Measurements from ENCODE around the gene WDR36. TPM values are rescaled to one million over a fixed set of nuclear protein-coding genes. Genes with fewer than 3 reads are reported as not detected.

WDR36 gene
- total and polyA plus RNA-seq, 2 of the 4 experiments (the other 2 are of a cell fraction) = 11.9 to 87.8 TPM

DNA sequence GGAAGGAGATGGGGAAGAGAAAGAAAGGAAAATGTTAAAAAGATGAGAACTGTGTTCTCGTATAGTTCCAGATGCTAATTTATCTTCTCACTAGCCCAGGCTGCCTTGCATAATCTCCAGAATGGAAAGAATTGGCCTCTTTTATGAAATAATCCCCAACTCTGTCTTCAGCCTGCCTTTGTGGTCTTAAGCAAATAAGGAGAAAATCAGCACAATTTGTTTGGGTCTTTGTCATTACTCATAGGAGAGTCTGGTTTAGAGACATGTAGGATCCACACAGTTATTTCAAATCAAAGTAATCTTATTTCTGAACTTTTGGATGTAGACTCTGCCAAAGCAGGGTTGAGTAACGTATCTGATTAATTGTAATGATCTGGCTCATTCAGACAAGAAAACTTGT, 81.3 kb downstream of the WDR36 start:
- ChIA-PET POLR2A (ENCODE audit: unreplicated experiment) (no interaction called here), CTCF (no interaction called here)
- no peak overlapping the region for H3K23ac ChIP-seq (ENCODE audit: low read depth, low read length)
- no peak overlapping the region for H3K56ac ChIP-seq (ENCODE audit: extremely low read depth, insufficient read depth, low read length)
- dilution Hi-C loops (cut with HindIII; ENCODE audit: low sequenced_read_pairs, unreplicated experiment) = no loop called here
- H3K9me3 ChIP-seq (ENCODE audit: control insufficient read depth, insufficient read depth, low read length) = no peaks in the 10 kb centered on the region
- no peak overlapping the region for H3K27ac ChIP-seq (ENCODE audit: insufficient read depth, low read length)
- no peaks in the 10 kb centered on the region for H4K20me1 ChIP-seq (ENCODE audit: insufficient read depth, low read length)
- no peak overlapping the region for H2AK9ac ChIP-seq (replicated peaks; ENCODE audit: low read depth, low read length, poor library complexity)
- H3K4me3 ChIP-seq (ENCODE audit: insufficient read depth, low read depth, low read length) = no peak overlapping the region
- no peaks in the 10 kb centered on the region for H3K4me1 ChIP-seq (ENCODE audit: control insufficient read depth, insufficient read depth, low read length)
- H2AFZ ChIP-seq (replicated peaks; ENCODE audit: low read length, poor library complexity) = no peak overlapping the region
- TF ChIP-seq POLR2A (IDR thresholded peaks at IDR 0.05; ENCODE audit: low read depth, low read length) (no peak), MXI1 (IDR thresholded peaks at IDR 0.05; ENCODE audit: borderline replicate concordance, low read depth, low read length) (no peak), MAZ (IDR thresholded peaks at IDR 0.05; ENCODE audit: borderline replicate concordance, low read depth, low read length) (no peak)
- TF ChIP-seq, protein P1, sequence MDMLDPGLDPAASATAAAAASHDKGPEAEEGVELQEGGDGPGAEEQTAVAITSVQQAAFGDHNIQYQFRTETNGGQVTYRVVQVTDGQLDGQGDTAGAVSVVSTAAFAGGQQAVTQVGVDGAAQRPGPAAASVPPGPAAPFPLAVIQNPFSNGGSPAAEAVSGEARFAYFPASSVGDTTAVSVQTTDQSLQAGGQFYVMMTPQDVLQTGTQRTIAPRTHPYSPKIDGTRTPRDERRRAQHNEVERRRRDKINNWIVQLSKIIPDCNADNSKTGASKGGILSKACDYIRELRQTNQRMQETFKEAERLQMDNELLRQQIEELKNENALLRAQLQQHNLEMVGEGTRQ (IDR thresholded peaks at IDR 0.05; ENCODE audit: low read depth, low read length) = no peak
- H4K8ac ChIP-seq (ENCODE audit: low read depth in 2 of 2, low read length in 2 of 2) = no peak overlapping the region
- in situ Hi-C loops (cut with MboI; ENCODE audit: low sequenced_read_pairs) = no loop called here
- H3K4ac ChIP-seq (ENCODE audit: low read depth, low read length) = no peak overlapping the region
- WGBS, 2 experiments (ENCODE audit: extremely low coverage in 2 of 2, insufficient read length in 1 of 2) = no CpG with 5 or more reads among the region's 2 CpGs
- H3K9me1 ChIP-seq (ENCODE audit: insufficient read depth, low read length) = no peaks in the 10 kb centered on the region
- ATAC-seq (ENCODE audit: low read depth) = no peak
- no peaks in the 10 kb centered on the region for H3K36me3 ChIP-seq (ENCODE audit: control insufficient read depth, insufficient read depth, low read length)
- H3K14ac ChIP-seq (replicated peaks; ENCODE audit: low read depth, low read length) = no peak overlapping the region
- BruUV-seq (replicated peaks) = no TSS peak
- H3K18ac ChIP-seq (ENCODE audit: low read depth, low read length) = no peak overlapping the region
- no peaks in the 10 kb centered on the region for H3K79me1 ChIP-seq (ENCODE audit: low read depth in 1 of 2, low read length in 2 of 2)
- intact Hi-C loops (cut with micrococcal nuclease) = no loop called here
- no peak overlapping the region for H2BK20ac ChIP-seq (ENCODE audit: low read depth, low read length)
- no peak overlapping the region for H3K9ac ChIP-seq (ENCODE audit: low read depth, low read length)
- H2BK15ac ChIP-seq (ENCODE audit: low read depth, low read length) = no peak overlapping the region
- peaks cover 3% of the 10 kb centered on the region; the same call in 1 of the 2 replicates for H3K27me3 ChIP-seq (ENCODE audit: control insufficient read depth, insufficient read depth, low read length)
- H3K4me2 ChIP-seq (ENCODE audit: low read depth, low read length) = no peak overlapping the region
- no peak overlapping the region for H2BK120ac ChIP-seq (ENCODE audit: low read depth, low read length)
- no peak overlapping the region for H2BK5ac ChIP-seq (ENCODE audit: low read depth, low read length, poor library complexity, severe bottlenecking)
- H2AK5ac ChIP-seq (ENCODE audit: low read depth, low read length) = no peak overlapping the region
- no peak overlapping the region for H4K91ac ChIP-seq (ENCODE audit: insufficient read depth, low read depth, low read length)
- no peak overlapping the region for H4K5ac ChIP-seq (ENCODE audit: low read depth, low read length)
- no peak for DNase-seq

Other genes with a start within 250 kb of the WDR36 start
- 0.28 and 0.54 TPM in 2 replicates for gene TSLP, start 20.6 kb upstream of the WDR36 start, total RNA-seq (2012; rRNA removed)
- 0.93 and 1.6 TPM in 2 replicates for gene TSLP, start 20.6 kb upstream of the WDR36 start, polyA plus RNA-seq (2012; rRNA removed)
- gene CAMK4, start 132.0 kb downstream of the WDR36 start, total RNA-seq (2012; rRNA removed) = 4.8 and 6.7 TPM in 2 replicates
- gene CAMK4, start 132.0 kb downstream of the WDR36 start, polyA plus RNA-seq (2012; rRNA removed) = 2.6 and 3.7 TPM in 2 replicates

Measured in IMR-90 (cell line).